HG03095 (cell line): ENCODE measurements around the gene SORCS2.

Source experiments
- ATAC-seq: cut with Tn5 transposase; IDR thresholded peaks from one replicate; pipeline ENCODE4 v1.9.1; 2021; ENCODE audit warnings: moderate library complexity; ENCODE audit not compliant: unreplicated experiment

The SORCS2 gene

DNA sequence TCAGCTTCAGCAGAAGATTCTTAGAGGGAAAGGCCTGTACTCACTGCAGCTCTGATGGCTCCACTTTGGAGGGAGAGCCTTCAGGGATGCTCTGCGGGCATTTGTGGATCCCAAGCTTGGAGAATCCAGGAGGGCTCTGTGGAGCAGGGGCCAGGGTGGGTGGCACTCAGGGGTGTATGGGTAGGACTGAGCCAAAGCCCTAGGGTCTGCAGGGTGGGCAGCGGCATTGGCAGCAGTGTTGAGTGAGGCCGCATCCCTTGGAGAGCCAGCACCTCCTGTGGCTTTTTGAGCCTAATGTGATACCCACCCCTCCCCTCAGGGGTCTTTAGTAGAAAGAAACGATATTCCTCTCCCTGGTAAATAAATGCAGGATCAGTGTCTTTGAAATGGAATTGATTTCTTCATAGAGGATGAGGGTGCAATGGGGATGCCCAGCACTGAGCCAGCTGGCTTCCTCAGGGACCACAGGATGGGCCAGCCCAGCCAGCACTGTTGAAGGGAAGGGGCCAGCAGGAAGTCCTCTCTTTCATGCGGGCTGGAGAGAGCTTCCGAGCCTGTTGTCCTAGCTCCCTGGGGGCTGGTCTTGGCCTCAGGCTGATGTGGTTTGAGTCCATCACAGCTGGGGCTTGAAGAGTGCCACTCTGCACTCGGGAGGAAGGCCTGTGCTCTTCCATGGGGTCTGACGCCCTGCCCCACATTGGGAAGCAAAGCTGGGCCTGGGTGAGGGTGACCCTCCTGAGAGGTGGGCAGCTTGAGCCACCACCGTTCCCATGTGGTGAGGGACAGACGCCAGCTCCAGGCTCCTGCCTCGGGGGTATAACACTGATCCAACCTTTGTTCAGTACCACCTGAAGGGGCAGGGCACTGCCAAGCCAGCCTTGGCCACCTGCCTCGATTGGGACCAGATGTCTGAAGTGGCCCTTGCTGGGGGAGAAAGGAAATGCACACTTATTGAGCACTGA is 192.9 kb downstream of the SORCS2 start:
- no peak for ATAC-seq

DNA sequence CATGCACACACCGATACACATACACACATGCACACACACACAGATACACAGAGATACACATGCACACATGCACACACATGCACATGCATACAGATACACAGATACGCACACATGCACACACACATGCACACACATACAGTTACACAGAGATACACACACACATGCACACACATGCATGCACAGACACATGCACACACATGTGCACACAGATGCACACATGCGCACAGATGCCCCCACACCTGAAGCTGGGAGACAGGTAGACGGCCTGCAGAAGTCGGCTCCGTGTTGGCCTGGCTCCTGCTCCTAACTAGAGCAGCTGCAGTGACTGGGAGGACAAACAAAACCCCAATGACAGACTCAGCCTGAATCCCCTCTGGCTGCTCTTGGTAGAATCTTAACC is 195.6 kb downstream of the SORCS2 start:
- no peak for ATAC-seq

DNA sequence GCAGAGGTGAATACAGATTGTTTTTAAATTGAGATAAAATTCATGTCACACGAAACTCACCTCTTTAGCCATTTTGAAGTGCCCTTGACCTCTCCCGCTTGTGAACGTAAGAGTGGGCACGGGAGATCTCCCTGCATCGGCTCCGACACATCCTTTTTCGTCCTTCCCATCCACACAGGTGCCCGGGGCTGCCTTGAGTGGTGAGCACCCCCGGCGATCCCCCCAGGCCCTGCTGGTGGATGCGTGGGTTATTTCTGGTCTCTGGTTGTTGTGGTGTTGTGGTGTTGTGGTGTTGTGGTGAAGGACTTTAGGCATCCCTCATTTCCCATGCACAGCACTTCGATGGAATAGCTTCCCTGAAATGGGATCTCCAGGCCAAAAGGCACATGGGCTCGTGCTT is 196.3 kb downstream of the SORCS2 start:
- no peak for ATAC-seq

DNA sequence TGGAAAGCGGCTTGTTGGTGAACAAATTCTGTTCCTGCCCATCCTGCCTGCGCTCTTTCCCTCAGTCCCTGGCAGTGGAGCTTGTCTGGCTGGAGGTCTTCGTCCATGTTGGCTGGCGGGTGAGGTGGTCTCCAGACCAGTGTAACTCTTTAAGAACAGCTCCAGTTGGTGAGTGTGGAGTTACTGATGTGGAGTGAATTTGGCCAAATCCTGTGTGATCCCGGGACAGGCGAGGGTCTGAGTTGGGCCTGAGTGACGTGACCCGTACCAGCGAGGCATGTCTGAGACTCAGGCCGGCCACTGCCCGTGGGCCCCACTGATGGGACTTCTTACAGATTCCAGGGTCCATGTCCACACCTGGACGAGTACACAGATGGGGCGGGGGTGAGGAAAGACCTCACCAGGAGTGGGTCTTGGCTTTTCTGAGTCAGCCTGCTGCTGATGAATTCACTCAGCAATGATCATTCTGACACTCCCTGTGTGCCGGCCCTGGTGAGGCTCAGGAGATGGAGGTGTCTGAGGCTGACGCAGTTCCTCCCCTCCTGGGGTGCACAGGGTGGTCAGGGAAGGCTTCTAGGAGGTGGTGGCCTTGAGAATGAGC is 196.9 kb downstream of the SORCS2 start:
- ATAC-seq, result no peak

DNA sequence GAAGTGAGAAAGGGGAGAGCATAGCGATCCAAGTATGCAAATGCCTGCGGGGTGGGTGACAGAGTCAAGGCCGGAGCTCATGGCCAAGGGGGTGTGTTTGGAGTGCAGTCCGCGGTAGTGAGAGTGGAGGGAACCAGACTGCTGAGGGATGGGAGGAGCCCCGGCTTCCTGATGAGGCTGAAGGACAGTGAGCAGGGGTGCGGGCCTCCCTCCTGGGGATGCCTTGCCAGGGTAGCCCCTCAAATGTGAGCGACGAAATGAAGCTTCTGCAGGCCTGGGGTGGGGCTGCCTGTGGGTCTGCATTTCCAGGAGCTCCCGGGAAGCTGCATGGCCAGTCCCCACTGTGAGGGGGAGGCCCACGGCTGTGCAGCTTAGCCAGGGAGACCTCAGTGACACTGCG is 197.4 kb downstream of the SORCS2 start:
- no peak for ATAC-seq

DNA sequence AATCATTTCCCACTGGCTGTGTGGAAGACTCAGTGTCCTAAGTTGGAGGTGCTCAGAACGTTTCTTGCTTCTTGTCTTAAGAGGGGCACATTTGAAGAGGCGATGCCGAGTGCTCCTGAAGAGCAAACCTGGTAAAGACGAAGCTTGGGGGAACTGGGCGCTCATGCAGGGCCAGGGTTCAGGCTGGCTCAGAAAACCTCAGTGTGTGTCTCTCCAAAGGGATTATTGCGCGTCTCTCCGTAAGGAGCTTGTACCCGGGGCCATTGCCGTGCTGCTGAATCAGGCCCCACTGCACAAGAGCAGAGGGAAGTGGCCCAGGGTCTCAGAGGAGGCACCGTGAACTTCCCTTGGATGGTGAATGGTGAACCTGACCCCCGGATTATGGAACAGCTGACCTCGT is 198.0 kb downstream of the SORCS2 start:
- no peak for ATAC-seq

DNA sequence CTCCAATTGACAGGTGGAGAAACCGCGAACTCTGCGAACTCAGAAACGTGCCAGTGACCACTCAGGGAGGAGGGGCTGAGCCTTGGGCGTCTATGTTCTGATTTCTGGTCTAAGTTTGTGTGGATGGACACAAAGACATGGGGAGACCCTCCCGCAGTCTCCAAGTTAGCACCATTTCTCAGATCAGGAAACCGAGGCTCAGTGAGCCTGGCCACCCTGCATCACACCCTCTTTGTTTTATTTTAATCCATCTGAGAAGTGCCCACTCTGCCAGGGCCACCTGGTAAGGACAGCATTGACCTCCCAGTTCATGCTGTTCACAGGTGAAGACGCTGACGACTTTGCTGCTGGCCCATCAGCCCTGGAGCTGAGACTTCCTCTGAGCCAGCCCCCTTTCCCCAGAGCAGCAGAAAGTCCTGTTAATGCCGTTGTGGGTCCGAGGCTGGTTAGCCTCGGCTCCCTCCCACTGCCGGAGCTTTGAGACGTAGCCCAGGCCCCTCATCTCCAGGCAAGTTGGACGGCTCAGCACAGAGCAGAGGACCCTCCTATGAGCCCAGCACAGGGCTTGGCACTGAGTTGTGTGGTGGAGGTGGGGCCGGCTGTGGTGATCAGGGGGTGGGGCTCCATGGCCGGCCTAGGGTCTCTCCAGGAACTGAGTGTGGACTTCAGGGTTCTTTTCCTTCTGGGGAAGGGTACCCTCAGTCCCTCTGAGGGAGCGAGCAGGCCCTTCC is 198.7 kb downstream of the SORCS2 start:
- no peak for ATAC-seq

DNA sequence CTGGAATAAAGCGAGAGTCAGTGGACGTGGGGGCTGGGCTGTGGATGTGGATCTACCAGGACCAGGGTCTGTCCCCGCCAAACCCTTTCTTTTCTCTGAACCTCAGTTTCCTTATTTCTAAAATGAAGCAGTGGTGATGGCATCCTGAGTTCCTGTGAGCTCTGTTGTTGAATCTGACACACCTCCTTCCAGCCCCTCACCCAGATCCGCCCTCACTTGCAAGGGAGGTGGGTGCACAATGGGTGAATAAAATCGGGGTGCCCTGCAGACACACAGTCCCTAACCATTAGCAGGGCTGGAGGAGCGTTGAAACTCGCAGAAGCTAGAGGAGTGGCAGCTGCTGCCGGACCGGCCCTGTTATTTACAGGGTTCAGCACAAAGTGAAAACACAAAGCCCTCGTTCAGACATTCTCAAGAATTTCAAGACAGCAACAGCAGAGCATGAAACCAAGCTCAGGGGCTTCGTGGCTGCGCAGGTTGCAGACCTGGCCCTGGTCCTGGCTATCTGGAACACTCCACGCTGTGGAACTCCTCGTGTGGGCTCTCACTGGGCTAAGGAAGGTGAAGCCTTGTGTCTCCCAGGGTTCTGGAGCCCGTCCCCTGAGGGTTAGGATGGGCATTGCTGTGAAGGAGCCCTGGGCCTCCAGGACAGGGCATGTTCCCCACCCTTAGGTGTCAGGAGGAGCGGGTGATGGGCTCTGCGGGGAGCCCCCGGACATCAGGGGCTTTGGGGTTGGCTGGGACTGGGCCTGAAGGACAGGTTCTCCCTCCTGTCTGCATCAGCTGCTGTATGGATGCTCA is 199.5 kb downstream of the SORCS2 start:
- ATAC-seq, result no peak

DNA sequence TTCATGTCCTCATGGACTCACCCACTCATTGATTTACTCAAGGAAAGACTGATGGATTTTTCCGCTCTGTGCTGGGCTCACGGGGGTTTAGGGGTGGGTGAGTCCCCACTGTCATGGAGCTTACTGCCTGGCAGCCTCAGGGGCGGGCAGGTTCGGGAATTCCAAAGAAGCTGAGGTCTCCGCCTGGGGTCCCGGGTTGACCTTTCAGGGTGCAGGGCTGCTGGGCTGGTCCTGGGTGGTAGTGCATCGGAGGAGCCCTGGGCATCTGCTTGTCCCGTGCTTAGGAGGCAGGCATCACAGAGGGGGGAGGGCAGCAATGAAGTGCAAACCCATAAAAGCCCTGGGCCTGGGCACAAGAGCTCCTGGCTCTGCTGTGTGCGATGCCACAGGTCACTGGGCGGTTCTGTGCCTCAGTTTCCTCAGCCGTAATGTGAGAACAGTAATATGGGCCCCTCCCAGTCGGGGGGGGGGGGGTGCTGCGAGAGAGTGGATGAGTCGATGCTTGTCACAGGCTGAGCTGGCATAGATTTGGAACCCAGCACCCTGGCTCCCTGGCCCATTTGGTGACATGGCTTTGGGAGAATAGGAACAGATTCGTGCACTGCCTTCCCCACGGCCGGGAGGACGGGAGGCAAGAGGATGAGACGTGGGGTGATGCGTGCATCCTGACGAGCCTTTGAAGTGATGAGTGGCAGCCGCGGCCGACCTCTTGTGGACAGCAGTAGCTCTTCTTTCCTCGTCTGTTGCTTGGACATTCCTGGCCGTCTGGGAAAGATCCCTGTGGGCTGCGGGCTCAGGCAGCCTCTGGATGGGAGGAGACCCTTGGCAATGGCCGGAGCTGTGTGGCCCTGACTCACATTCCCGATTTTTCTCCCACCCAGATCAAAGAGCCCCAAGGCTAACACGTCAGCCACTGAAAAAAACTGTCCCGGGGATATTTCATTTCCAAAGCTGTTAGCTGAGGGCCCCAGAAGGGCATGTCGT is 200.4 kb downstream of the SORCS2 start:
- no peak for ATAC-seq

DNA sequence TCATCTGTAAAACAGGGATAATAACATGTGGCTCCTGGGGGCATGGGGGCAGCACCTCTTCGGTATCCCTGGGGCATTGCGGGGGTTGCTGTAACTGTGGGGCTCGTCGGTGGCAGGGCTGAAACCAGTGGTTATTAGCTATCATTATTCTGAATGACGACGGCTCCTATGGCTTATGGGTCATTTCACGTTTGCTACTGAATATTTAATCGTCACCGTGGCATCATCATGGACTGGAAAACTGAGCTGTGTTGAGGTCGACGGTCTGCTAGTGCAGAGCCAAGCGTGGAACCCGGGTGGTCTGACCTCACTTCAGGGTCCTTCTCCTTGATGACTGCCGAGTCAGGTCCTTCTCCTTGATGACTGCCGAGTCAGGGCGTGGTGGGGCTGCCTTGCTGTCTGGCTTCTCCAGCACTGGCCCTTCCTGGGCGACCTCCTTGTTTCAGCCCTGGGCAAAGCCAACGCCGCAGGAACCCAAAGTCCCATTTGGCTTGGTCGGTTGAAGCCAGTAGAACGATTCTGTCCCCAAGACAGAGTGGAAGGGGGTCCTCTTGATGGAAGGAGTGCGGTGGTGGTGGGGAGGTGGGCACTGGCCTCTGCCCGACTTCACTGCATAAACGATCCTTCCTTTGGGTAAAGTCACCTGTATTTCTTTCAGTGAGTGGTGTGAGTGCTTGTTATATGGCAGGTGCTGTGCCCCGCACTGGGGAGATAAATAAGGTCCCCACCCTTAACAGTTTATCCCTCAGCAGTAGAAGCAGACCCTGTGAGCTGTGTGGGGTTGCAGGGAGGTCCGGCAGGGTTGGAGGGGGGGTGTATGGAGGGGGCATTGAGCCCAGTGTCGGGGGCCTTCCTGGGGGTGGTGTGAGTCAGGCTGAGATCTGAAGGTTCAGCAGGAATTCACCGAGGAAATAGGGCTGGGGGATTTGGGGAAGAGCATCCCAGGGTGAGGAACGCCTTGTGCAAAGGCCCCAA is 201.6 kb downstream of the SORCS2 start:
- no peak for ATAC-seq

DNA sequence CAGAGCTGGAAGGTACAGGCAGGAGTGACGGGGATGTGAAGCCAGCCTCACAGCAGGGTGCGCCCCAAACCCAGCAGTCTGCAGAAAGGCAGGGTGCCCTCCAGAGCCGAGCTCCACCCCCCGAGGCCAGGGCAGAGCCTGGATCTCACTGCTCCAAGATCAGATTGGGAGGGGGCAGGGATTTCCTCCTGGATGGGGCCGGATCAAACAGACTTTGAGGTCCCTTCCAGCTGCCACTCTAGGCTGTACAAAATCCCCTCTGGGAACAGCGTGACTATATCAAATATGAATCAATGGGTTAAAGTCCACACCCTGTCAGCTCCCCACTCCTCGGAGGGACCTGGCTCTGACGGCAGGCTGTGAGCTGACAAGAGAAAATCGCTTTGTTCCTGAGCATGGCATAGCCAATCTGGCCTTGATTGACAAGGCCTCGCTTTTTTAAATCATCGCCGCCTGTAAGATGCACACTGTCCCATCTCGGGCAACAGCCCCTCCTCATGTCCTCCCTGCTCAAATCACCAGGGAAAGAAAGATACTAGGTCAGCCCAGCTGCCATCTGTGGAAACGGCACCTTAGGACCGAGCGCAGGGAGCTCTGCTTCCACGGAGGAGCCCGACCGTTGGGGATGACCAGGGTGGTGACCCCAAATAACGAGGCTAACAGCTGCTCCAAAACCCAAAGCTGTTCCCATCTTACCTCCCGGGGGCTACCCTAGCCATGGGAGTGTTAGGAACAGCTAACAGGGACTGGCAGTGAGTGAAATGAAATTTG is 202.5 kb downstream of the SORCS2 start:
- ATAC-seq, result no peak

DNA sequence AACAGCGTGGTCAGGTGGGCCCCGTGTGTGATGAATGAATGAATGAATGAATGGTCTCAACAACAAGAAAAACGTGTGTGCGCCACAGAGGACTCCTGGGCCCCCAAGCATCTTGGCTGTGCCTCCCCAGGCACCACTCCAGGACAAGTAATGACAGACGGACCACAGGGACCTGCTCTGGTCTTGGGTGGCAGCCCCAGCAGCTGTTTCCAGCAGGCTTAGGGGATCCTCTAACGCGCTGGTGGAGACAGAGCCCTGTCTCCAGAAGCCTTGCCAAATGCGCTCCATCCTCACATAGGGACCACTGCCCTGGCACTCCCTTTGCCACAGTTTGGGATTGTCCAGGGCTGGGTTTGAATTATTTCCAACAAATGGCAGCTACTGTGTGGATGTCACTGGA is 203.3 kb downstream of the SORCS2 start:
- ATAC-seq, result no peak

DNA sequence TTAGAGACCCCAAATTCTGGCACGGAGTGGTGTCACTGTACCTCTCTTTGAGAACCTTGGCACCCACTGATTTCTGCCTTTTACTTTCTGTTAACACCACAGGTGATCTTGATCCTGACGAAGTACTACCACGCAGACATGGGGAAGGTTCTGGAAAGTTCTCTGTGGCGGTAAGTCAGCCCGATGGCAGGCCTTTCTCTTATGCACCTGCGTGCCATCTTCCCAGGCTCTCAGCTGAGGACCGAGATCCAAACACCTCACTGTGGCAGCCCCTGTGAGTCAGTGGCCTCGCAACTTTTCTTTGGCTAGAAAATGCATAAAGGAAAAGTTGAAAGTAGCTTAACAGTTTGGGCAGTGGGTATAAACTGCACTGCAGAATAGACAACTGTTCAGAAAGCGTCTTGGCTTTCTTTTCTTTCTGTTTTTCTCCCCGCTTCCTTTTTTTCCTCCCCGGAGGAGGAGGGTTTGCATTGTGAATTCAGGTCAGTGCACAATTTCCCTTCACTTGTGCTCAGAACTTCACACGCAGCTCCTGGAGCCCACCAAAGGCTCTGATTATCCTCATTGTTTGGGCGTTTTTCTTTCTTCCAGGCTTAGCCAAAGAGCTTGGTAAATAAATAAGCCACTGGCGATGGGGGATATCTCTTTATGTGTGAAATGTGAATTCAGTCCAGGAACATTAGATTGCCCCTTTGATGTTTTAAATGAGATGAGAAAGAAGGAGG is 204.0 kb downstream of the SORCS2 start:
- no peak for ATAC-seq

DNA sequence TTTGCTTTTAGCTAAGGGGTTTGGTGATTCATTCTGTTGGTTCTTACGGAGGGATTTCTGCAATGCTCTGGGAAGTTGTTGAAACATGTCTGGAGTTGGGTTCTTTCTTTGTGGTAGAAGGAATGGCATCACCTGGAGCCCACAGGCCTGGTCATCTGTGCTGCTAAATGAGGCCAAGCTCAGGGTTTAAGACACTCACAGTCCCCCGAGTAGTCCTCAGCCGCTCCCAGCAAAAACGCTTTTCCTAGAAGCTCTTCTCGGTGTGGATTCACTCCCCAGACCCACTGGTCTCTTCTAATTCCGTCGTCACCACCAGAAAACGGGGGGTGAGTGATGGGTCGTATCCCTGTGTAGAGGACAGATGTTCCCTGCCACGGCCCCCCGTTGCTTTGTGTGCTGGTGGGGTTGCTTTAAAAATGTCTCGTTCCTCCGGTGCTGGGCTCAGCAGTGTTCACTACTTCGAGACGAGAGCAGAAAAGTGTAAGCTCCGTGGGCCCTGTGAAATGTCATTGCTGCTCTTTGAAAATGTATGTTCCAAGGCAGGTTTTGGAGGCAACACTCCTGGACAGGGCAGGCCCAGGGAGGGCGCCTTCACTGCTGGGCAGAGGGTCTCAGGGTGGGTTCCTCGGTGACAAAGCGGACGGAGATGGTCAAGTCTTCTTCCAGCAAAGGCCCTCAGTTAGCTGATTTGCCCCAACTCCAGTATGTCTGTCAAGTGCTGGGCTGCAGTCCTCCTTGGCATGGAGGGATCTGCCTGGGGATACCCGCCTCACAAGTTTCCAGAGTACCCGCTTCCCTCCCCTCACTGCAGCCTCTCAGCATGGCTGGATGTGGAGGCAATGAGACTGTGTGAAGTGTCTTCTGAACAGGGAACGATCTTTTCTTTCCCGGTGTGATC is 205.1 kb downstream of the SORCS2 start:
- ATAC-seq, result no peak

DNA sequence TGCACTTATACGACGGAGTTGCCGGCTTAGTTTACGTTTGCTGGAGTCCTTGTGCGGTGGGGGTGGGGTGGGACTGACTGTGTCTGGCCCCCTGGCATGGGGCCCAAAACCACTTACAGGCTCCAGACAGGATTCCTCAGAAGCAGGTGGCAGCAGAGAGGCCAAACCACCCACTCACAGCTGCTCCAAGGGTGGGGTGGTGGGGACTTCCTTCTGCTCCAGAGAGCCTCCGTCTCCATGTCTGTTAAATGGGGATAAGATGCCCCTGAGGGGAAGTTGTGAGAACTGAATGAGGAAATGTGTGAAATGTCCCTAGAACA is 205.7 kb downstream of the SORCS2 start:
- ATAC-seq, result no peak

DNA sequence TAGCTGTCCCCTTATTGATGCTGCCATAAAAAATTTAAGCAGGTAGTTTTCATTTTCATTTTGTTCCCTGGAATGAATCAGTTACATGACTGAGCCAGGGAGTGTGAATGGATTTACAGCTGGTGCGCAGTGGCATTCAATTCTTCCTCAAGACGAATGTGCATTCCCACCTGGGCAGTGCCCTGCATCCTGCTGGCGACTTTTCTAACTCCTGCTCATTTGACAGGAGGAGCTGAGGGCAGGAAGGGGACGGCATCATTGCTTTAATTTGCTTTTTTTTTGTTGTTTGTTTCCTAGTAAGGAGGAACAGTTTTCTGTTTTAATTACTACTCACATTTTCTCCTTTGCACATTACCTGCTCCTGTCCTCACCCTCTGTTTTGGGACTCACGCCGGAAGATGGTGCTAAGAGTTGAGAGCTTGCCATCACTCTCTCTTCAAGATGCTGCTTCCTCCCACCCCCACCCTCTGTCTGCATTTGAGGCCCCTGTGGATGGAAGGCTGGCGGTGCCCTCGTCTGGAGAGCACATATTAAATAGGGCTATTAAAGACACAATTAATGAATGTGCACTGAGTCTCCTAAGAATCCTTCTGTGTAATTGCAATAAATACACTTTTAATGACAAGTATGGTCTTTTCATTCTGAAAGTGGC is 206.6 kb downstream of the SORCS2 start:
- ATAC-seq, result no peak
